IMR-90 (cell line): Measurements from ENCODE around the gene DENND1C. TPM values are rescaled to one million over a fixed set of nuclear protein-coding genes. Genes with fewer than 3 reads are reported as not detected.

Source experiments
- ATAC-seq: fragments of 200-7000 bp; cut with Tn5 transposase; 2 replicates; pipeline ENCODE4 v1.9.1; 2020; ENCODE audit warnings: low read depth, mild to moderate bottlenecking, moderate library complexity
- BruUV-seq: library from RNA; stranded (reverse); fragments of 400-500 nt; replicated peaks from 2 replicates; lab custom pipeline; 2021; lab: Mats Ljungman, UMichigan
- CTCF ChIA-PET: fragments of 300-600 bp; formaldehyde crosslinking; extraction: SDS; loops from one replicate; lab custom pipeline; 2021; ENCODE audit warnings: antibody characterized with exemption; lab: Yijun Ruan, JAX
- POLR2A ChIA-PET: fragments of 300-600 bp; sonication (Branson Sonifier 250); formaldehyde crosslinking; loops from one replicate; lab custom pipeline; 2022; ENCODE audit warnings: antibody characterized with exemption; ENCODE audit not compliant: unreplicated experiment; lab: Charles Lee
- DNase-seq: peaks from one replicate; pipeline ENCODE4 v3.0.0; 2013
- H2AFZ ChIP-seq: replicated peaks from 2 replicates; pipeline ENCODE3; 2013; ENCODE audit warnings: low read length, mild to moderate bottlenecking; ENCODE audit not compliant: poor library complexity
- H2AK5ac ChIP-seq: 2 replicates; pipeline ENCODE4 v1.6.1; 2013; ENCODE audit warnings: low read depth, low read length, inconsistent platforms
- H2AK9ac ChIP-seq: replicated peaks from 2 replicates; pipeline ENCODE3; 2013; ENCODE audit warnings: mild to moderate bottlenecking, low read depth, low read length, moderate library complexity; ENCODE audit not compliant: poor library complexity
- H2BK120ac ChIP-seq: 2 replicates; pipeline ENCODE4 v1.6.1; 2013; ENCODE audit warnings: low read depth, low read length, inconsistent platforms
- H2BK15ac ChIP-seq: 3 replicates; pipeline ENCODE4 v1.6.1; 2013; ENCODE audit warnings: low read depth, low read length, inconsistent platforms
- H2BK20ac ChIP-seq: 2 replicates; pipeline ENCODE4 v1.6.1; 2013; ENCODE audit warnings: low read depth, mild to moderate bottlenecking, inconsistent platforms, low read length, moderate library complexity
- H2BK5ac ChIP-seq: 2 replicates; pipeline ENCODE4 v1.6.1; 2013; ENCODE audit warnings: mild to moderate bottlenecking, low read depth, low read length, inconsistent platforms; ENCODE audit not compliant: poor library complexity, severe bottlenecking
- H3K14ac ChIP-seq: replicated peaks from 2 replicates; pipeline ENCODE4 v1.6.1; 2013; ENCODE audit warnings: low read depth, low read length, inconsistent platforms
- H3K18ac ChIP-seq: 2 replicates; pipeline ENCODE4 v1.6.1; 2013; ENCODE audit warnings: low read depth, low read length, control low read depth
- H3K23ac ChIP-seq: 2 replicates; pipeline ENCODE4 v1.6.1; 2013; ENCODE audit warnings: low read depth, low read length, inconsistent platforms
- H3K27ac ChIP-seq: 2 replicates; pipeline ENCODE4 v1.5.1; 2013; ENCODE audit warnings: mild to moderate bottlenecking, control low read depth, low read length; ENCODE audit not compliant: insufficient read depth
- H3K27me3 ChIP-seq: 2 replicates; pipeline ENCODE4 v1.6.1; 2013; ENCODE audit warnings: low read length; ENCODE audit not compliant: control insufficient read depth, insufficient read depth
- H3K36me3 ChIP-seq: 2 replicates; pipeline ENCODE4 v1.6.1; 2013; ENCODE audit warnings: low read length, mixed read lengths; ENCODE audit not compliant: control insufficient read depth, insufficient read depth
- H3K4ac ChIP-seq: 2 replicates; pipeline ENCODE4 v1.6.1; 2013; ENCODE audit warnings: low read depth, low read length, inconsistent platforms
- H3K4me1 ChIP-seq: 2 replicates; pipeline ENCODE4 v1.6.1; 2013; ENCODE audit warnings: low read length, mixed read lengths; ENCODE audit not compliant: control insufficient read depth, insufficient read depth
- H3K4me2 ChIP-seq: 2 replicates; pipeline ENCODE4 v1.6.1; 2013; ENCODE audit warnings: low read depth, mild to moderate bottlenecking, control low read depth, low read length, moderate library complexity
- H3K4me3 ChIP-seq: 2 replicates; pipeline ENCODE4 v1.5.1; 2013; ENCODE audit warnings: low read depth, mild to moderate bottlenecking, control low read depth, low read length, moderate library complexity; ENCODE audit not compliant: insufficient read depth
- H3K56ac ChIP-seq: 2 replicates; pipeline ENCODE4 v1.6.1; 2013; ENCODE audit warnings: low read length, inconsistent platforms; ENCODE audit not compliant: insufficient read depth; ENCODE audit errors: extremely low read depth
- H3K79me1 ChIP-seq, 2 experiments: 2 replicates each; pipeline ENCODE4 v1.6.1; 2013; ENCODE audit warnings: low read length in 2 of 2, inconsistent platforms in 1 of 2, low read depth in 1 of 2
- H3K9ac ChIP-seq: 2 replicates; pipeline ENCODE4 v1.6.1; 2013; ENCODE audit warnings: low read depth, low read length, control low read depth
- H3K9me1 ChIP-seq: 2 replicates; pipeline ENCODE4 v1.6.1; 2013; ENCODE audit warnings: low read length, inconsistent platforms; ENCODE audit not compliant: insufficient read depth
- H3K9me3 ChIP-seq: 2 replicates; pipeline ENCODE4 v1.6.1; 2013; ENCODE audit warnings: low read length; ENCODE audit not compliant: control insufficient read depth, insufficient read depth
- H4K20me1 ChIP-seq: 2 replicates; pipeline ENCODE4 v1.6.1; 2013; ENCODE audit warnings: low read length, inconsistent platforms; ENCODE audit not compliant: insufficient read depth
- H4K5ac ChIP-seq: 2 replicates; pipeline ENCODE4 v1.6.1; 2013; ENCODE audit warnings: mild to moderate bottlenecking, low read depth, low read length, control low read depth
- H4K8ac ChIP-seq, 2 experiments: 2 replicates each; pipeline ENCODE4 v1.6.1; 2013; ENCODE audit warnings: low read depth in 2 of 2, low read length in 2 of 2, control low read depth in 1 of 2, inconsistent platforms in 1 of 2
- H4K91ac ChIP-seq: 2 replicates; pipeline ENCODE4 v1.6.1; 2013; ENCODE audit warnings: low read depth, low read length, inconsistent platforms; ENCODE audit not compliant: insufficient read depth
- BHLHE40 ChIP-seq: fragments of 150-350 bp; IDR thresholded peaks from 2 replicates; pipeline ENCODE4 v1.6.1; 2016; ENCODE audit warnings: mild to moderate bottlenecking, low read depth, low read length
- CEBPB ChIP-seq: IDR thresholded peaks from 2 replicates; pipeline ENCODE4 v1.6.1; 2012; ENCODE audit warnings: low read depth, low read length, improper control_type of control experiment
- CHD1 ChIP-seq: IDR thresholded peaks from 2 replicates; pipeline ENCODE4 v1.6.1; 2012; ENCODE audit warnings: low read depth, low read length, improper control_type of control experiment
- CTCF ChIP-seq: conservative IDR thresholded peaks from 2 replicates; pipeline ENCODE4 v1.5.1; 2012; ENCODE audit warnings: mild to moderate bottlenecking, low read depth, low read length, improper control_type of control experiment
- ELK1 ChIP-seq: fragments of 150-350 bp; IDR thresholded peaks from 2 replicates; pipeline ENCODE4 v1.6.1; 2016; ENCODE audit warnings: low read depth, mild to moderate bottlenecking, low read length, moderate library complexity, borderline replicate concordance
- FOS ChIP-seq: fragments of 150-350 bp; IDR thresholded peaks from 2 replicates; pipeline ENCODE4 v1.6.1; 2016; ENCODE audit warnings: low read depth, low read length
- MAFK ChIP-seq: IDR thresholded peaks from 2 replicates; pipeline ENCODE4 v1.6.1; 2012; ENCODE audit warnings: low read depth, low read length, improper control_type of control experiment
- MAZ ChIP-seq: IDR thresholded peaks from 2 replicates; pipeline ENCODE4 v1.6.1; 2012; ENCODE audit warnings: low read depth, mild to moderate bottlenecking, low read length, improper control_type of control experiment, moderate library complexity, borderline replicate concordance
- MXI1 ChIP-seq: IDR thresholded peaks from 2 replicates; pipeline ENCODE4 v1.6.1; 2012; ENCODE audit warnings: low read depth, mild to moderate bottlenecking, low read length, moderate library complexity, borderline replicate concordance
- NFE2L2 ChIP-seq: fragments of 150-350 bp; IDR thresholded peaks from 2 replicates; pipeline ENCODE4 v1.6.1; 2016; ENCODE audit warnings: low read depth, mild to moderate bottlenecking, low read length
- POLR2A ChIP-seq: IDR thresholded peaks from 2 replicates; pipeline ENCODE4 v1.6.1; 2012; ENCODE audit warnings: mild to moderate bottlenecking, low read depth, low read length
- RAD21 ChIP-seq: IDR thresholded peaks from 2 replicates; pipeline ENCODE4 v1.6.1; 2012; ENCODE audit warnings: low read length, improper control_type of control experiment
- RCOR1 ChIP-seq: IDR thresholded peaks from 2 replicates; pipeline ENCODE4 v1.6.1; 2012; ENCODE audit warnings: mild to moderate bottlenecking, low read length, improper control_type of control experiment; ENCODE audit not compliant: insufficient replicate concordance
- RFX5 ChIP-seq: IDR thresholded peaks from 2 replicates; pipeline ENCODE4 v1.8.0; 2012; ENCODE audit warnings: low read depth, mild to moderate bottlenecking, low read length, moderate library complexity
- SMC3 ChIP-seq: fragments of 150-350 bp; IDR thresholded peaks from 2 replicates; pipeline ENCODE4 v1.6.1; 2016; ENCODE audit warnings: low read depth, mild to moderate bottlenecking, antibody characterized with exemption, low read length, moderate library complexity
- USF2 ChIP-seq: fragments of 150-350 bp; IDR thresholded peaks from 2 replicates; pipeline ENCODE4 v1.6.1; 2017; ENCODE audit warnings: mild to moderate bottlenecking, antibody characterized with exemption, low read length, low read depth
- WGBS, 2 experiments: methylation state at CpG; one replicate each; pipeline versions ENCODE4 v1.1.5 to v1.1.7; 2013; ENCODE audit warnings: missing lambda C conversion rate in 2 of 2; ENCODE audit not compliant: insufficient read length in 1 of 2; ENCODE audit errors: extremely low coverage in 2 of 2; 5-methylcytosine and 5-hydroxymethylcytosine counted together
- dilution Hi-C: fragments of 300-500 bp; cut with HindIII; formaldehyde crosslinking; loops from one replicate; pipeline ENCODE4 v1.14.3; 2018; ENCODE audit warnings: low sequenced_read_pairs; ENCODE audit not compliant: unreplicated experiment
- in situ Hi-C: fragments of 300-500 bp; cut with MboI; formaldehyde crosslinking; loops from 3 replicates; pipeline ENCODE4 v1.14.3; 2019; ENCODE audit warnings: low sequenced_read_pairs, inconsistent platforms, mixed read lengths
- intact Hi-C: fragments of 100-400 bp; cut with micrococcal nuclease; formaldehyde crosslinking; loops from 2 replicates; pipeline ENCODE4 v1.10.0; 2022
- polyA plus RNA-seq, 3 experiments: library from polyadenylated mRNA; depleted of rRNA; stranded (reverse); fragments of >200 nt; gene quantifications; 2 replicates each; pipeline ENCODE4 v1.2.3, GENCODE V29; 2012; ENCODE audit warnings: low replicate concordance in 1 of 3
- total RNA-seq: library from RNA; depleted of rRNA; stranded (reverse); fragments of >200 nt; gene quantifications from 2 replicates; pipeline ENCODE4 v1.2.3, GENCODE V29; 2012

Gene DENND1C
- total and polyA plus RNA-seq, 2 of the 4 experiments (the other 2 are of a cell fraction), result not detected

GRCh38 chr19:6495947-6496346 lies 14.4 kb upstream of the DENND1C start:
- H3K9me1 ChIP-seq, result no peaks in the 10 kb centered on the region
- DNase-seq (no peak), ATAC-seq (no peak)
- no peak overlapping the region for H2BK5ac ChIP-seq
- dilution Hi-C loops (no loop called here), in situ Hi-C loops (no loop called here), intact Hi-C loops (no loop called here)
- no peaks in the 10 kb centered on the region for H3K79me1 ChIP-seq
- no peak overlapping the region for H3K18ac ChIP-seq
- no peak overlapping the region for H3K9ac ChIP-seq
- no peaks in the 10 kb centered on the region for H3K4me1 ChIP-seq
- H3K4me2 ChIP-seq, result no peak overlapping the region
- TF ChIP-seq CEBPB, result no peak
- TF ChIP-seq ELK1, result no peak
- no peak for TF ChIP-seq RFX5
- TF ChIP-seq BHLHE40, result no peak
- no peak for TF ChIP-seq FOS
- TF ChIP-seq MAZ, result no peak
- TF ChIP-seq NFE2L2, result no peak
- TF ChIP-seq USF2, result no peak
- TF ChIP-seq CHD1, result no peak
- TF ChIP-seq POLR2A, result no peak
- no peak for TF ChIP-seq SMC3
- TF ChIP-seq RCOR1, result no peak
- no peak for TF ChIP-seq MAFK
- no peak for TF ChIP-seq MXI1
- no peak for TF ChIP-seq RAD21
- TF ChIP-seq CTCF, result no peak
- no peak overlapping the region for H3K56ac ChIP-seq
- no peak overlapping the region for H2AK9ac ChIP-seq
- no peak overlapping the region for H2AK5ac ChIP-seq
- no peak overlapping the region for H2BK120ac ChIP-seq
- no peak overlapping the region for H2BK15ac ChIP-seq
- no peaks in the 10 kb centered on the region for H4K20me1 ChIP-seq
- no peak overlapping the region for H3K4ac ChIP-seq
- no peak overlapping the region for H2BK20ac ChIP-seq
- BruUV-seq, result no TSS peak
- CTCF ChIA-PET, result no interaction called here
- H3K9me3 ChIP-seq, result peaks cover 12% of the 10 kb centered on the region
- H4K8ac ChIP-seq, result no peak overlapping the region
- H3K27ac ChIP-seq, result no peak overlapping the region
- 88% methylated on average over 10 of the region's 19 CpGs; no CpG with 5 or more reads in 1 of the 2 experiments for WGBS, 2 experiments
- POLR2A ChIA-PET, result no interaction called here
- H4K5ac ChIP-seq, result no peak overlapping the region
- H2AFZ ChIP-seq, result no peak overlapping the region
- H4K91ac ChIP-seq, result no peak overlapping the region
- H3K27me3 ChIP-seq, result peaks cover 8% of the 10 kb centered on the region
- H3K4me3 ChIP-seq, result no peak overlapping the region
- no peak overlapping the region for H3K14ac ChIP-seq
- no peaks in the 10 kb centered on the region for H3K36me3 ChIP-seq
- no peak overlapping the region for H3K23ac ChIP-seq
